Measurements from ENCODE around the gene CAMK2N2.

DNA sequence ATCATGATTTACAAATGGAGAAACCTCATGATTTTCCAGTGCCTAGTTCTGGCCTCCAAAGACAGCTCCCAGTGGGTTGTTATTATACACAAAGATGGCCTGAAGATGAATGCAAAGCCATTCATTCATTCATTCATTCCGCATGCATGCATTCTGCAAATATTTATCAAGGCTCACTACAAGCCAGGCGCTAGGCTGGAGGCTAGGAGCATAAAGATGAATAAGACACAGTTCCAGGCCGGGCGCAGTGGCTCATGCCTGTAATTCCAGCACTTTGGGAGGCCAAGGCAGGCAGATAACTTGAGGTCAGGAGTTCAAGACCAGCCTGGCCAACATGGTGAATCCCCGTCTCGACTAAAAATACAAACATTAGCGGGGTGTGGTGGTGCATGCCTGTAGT is 35.3 kb upstream of the CAMK2N2 start:
- no peak for TF ChIP-seq EZH2 (IDR thresholded peaks at IDR 0.05; ENCODE audit: insufficient read depth, low read length)
- TF ChIP-seq, protein P1, sequence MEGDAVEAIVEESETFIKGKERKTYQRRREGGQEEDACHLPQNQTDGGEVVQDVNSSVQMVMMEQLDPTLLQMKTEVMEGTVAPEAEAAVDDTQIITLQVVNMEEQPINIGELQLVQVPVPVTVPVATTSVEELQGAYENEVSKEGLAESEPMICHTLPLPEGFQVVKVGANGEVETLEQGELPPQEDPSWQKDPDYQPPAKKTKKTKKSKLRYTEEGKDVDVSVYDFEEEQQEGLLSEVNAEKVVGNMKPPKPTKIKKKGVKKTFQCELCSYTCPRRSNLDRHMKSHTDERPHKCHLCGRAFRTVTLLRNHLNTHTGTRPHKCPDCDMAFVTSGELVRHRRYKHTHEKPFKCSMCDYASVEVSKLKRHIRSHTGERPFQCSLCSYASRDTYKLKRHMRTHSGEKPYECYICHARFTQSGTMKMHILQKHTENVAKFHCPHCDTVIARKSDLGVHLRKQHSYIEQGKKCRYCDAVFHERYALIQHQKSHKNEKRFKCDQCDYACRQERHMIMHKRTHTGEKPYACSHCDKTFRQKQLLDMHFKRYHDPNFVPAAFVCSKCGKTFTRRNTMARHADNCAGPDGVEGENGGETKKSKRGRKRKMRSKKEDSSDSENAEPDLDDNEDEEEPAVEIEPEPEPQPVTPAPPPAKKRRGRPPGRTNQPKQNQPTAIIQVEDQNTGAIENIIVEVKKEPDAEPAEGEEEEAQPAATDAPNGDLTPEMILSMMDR (IDR thresholded peaks at IDR 0.05; ENCODE audit: insufficient read depth, low read depth, low read length): no peak

Measured in astrocyte (in vitro differentiated cells and primary cell).